ENCODE results near the gene SLC1A7.
"Not testable (repeated sequence)": the region's sequence is repeated elsewhere in the genome, so short reads cannot be mapped to it uniquely, and the experiment has no call there.

SLC1A7 gene

DNA sequence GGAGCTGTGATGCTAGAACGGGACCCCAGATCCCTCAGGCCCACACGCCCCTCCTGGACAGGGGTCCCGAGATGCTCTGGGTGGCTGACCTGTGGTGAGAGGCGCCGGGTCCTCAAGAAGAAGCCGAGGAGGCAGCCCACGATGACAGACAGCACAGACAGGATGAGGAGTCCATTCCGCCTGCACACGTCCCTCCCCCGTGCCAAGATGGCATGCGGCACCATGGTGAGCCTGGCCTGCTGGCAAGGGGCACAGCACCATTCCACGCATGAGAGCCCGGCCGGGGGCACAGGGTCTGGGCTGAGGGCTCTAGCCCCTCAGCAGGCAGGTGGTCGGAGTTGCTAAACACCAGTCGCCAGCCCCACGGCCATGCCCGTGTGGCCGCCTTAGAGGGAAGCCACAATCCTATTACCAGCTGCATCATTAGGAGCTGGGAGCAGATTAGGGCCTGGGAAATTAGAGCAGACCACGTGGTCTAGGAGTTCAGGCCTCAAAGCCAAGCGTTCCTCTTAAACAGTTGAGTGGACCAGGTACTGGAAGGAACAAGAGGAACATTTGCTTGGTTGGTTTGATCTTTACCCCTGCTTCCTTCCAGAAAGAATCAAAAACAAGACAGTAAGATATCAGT is at the start of gene SLC1A7:
TSS of gene SLC1A7 (minus strand) at position 413 of the 628 bp plus-strand sequence. CDS start at position 224, 189 bp downstream.
- no peak for DNase-seq (ENCODE audit: low read depth)
- H3K4me3 ChIP-seq (ENCODE audit: low read depth, low read length) = no peak within 1 kb of the TSS

DNA sequence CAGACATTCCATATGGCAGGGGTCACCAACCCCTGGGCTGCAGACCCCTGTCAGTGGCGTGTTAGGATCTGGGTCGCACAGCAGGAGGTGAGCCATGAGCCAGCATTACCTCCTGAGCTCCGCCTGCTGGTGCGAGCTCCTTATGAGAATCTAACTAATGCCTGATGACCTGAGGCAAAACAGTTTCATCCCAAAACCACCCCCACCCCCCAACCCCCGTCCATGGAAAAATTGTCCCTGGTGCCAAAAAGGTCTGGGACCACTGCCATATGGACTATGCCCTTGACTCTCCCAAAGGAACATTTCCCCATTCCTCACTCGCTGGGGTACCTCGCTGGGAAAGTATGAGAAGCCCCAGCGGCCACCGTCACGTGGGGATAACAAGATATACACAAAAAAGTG is 47.8 kb upstream of the SLC1A7 start:
- H3K4me3 ChIP-seq (ENCODE audit: low read depth, low read length) = no peak overlapping the region
- no peak for DNase-seq (ENCODE audit: low read depth)

DNA sequence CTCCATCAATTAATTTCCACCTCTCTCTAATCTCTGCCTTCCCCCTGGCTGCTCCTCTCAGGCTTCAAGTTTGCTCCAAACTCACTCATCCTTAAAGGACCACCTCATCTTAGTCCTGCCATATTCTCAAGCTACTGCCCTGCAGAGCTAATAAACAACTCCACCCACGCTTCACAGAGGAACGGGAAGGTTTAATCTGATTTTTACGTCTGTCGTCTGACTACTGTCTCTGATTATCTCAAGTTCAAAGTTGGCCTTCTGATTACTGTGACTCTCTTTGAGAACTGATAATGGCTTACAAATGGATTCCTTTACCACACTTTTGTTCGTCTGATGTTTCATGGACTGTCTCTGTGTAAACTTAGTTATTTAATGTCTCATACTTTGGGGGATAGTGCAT is 46.6 kb upstream of the SLC1A7 start:
- H3K4me3 ChIP-seq (ENCODE audit: low read depth, low read length) = no peak overlapping the region

DNA sequence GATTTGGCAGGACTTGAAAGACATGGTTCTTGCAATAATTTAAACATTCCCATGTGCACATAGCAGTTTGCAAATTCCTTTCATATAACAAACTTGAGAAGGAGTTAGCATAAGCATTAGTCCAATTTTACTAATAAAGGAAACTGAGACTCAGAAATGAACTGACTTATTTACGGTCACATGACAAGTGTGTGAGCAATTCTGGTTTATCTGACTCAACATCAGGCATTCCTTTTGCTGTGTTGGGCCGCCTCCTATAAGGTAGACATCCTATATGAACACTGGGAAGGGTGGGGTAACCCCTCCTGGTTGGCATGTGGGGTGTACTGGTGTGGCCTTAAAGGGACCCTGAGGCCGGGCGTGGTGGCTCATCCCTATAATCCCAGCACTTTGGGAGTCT is 45.7 kb upstream of the SLC1A7 start:
- no peak for DNase-seq (ENCODE audit: low read depth)
- no peak overlapping the region for H3K4me3 ChIP-seq (ENCODE audit: low read depth, low read length)

More for the DNA sequence above, 46.6 kb upstream of the SLC1A7 start:
- no peak for DNase-seq (ENCODE audit: low read depth)

DNA sequence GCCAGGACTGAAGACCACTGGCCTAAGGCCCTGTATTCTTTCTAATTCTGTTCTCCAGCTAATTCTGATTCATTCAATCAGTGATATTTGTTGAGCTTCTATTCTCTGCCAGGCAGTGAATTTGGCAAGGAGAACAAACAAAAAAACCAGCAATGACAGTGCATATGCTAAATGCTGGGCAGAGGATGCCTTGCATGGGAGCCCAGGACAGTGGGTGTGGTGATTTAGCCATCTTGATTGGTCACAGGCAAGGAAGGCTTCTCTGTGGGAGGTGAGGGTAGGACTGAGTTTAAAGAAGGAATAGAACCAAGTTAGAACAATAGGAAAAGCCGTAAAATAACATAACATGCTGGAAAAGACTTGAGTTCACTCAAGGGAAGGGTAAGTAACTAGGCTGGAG is 45.0 kb upstream of the SLC1A7 start:
- H3K4me3 ChIP-seq (ENCODE audit: low read depth, low read length) = no peak overlapping the region
- no peak for DNase-seq (ENCODE audit: low read depth)

DNA sequence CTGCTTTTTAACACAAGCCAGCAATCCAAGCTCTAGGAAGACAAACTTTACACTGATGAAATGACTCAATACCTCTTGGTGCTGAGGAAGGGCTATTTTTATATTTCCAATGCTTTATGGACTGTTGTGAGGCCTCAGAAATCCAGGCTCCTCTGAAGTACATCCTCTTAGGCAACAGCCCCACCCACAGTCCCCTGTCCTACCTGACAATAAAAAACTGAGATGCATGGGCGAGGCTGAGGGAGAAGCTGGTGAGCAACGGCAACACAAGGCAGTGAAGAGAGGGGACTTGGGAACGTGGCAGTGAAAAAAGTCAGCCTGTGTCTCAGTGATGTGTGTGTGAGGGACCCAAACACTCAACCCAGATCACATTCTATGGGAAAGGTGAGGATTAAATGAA is 44.1 kb upstream of the SLC1A7 start:
- DNase-seq (ENCODE audit: low read depth) = no peak
- H3K4me3 ChIP-seq (ENCODE audit: low read depth, low read length) = no peak overlapping the region

DNA sequence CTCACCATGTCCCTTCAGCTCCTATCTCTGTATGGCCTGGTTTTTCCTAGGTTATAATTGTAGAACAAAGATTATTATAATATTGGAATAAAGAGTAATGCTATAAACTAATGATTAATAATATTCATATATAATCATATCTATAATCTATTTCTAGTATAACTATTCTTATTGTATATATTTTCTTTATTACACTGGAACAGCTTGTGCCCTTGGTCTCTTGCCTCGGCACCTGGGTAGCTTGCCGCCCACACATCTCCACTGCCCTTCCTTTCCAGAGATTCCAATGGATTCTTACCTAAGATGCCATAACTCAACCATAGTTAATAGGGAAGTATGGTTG is 43.5 kb upstream of the SLC1A7 start:
- H3K4me3 ChIP-seq (ENCODE audit: low read depth, low read length); DNase-seq (ENCODE audit: low read depth): not testable (repeated sequence)

DNA sequence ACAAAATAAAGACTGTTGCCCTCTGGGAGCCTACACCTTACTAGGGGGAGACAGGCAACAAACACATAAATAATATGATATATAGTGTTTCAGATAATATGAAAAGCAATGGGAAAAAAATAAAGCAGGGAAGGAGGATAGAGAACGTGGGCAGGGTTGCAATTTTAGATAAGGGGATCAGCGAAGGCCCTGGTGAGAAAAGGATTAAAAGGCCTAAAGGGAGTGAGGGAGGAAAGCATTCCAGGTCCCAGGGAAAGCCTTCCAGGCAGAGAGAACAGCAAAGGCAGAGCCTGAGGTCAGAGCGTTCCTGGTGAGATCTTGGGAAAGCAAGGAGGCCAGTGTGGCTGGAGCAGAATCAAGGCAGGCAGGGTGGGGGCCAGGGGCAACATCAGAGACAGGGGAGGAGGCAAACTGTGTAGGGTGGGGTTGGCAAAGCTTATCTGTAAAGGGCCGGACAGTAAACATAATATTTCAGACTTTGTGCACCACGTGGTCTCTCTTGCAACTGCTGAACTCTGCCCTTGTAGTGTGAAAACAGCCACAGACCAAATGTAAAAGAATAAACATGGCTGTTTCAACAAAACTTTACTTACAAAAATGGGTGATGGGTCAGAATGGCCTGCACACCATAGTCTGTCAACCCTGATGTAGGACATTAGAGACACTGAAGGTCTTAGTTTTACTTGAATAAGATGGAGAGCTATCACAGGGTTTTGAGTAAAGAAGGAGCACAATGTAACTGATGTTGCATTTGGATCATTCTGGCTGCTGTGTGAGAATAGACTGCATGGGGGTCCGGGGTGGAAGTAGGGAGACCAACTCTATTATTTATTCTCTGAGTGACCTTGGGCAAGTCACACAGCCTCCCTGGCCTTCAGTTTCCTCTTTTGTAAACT is 40.9 kb upstream of the SLC1A7 start:
- H3K4me3 ChIP-seq (ENCODE audit: low read depth, low read length) = no peak overlapping the region
- no peak for DNase-seq (ENCODE audit: low read depth)

DNA sequence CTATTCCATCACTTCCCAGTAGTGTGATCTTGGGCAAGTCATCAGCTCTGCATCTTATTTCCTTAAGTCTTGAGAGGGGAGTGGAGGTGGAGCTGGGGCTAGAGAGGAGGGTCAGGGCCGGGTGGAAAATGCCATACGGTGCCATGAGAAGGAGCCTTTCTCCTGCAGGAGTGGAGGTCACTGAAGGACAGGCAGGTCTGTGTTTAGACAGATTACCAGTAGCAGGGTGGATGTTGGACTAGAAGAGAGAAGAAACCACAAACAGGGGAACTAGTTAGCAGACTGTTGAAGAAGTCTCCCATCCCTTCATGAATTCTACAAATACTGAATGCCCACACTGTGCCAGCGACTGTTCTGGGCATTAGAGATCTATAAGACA is 40.3 kb upstream of the SLC1A7 start:
- no peak for DNase-seq (ENCODE audit: low read depth)
- no peak overlapping the region for H3K4me3 ChIP-seq (ENCODE audit: low read depth, low read length)

DNA sequence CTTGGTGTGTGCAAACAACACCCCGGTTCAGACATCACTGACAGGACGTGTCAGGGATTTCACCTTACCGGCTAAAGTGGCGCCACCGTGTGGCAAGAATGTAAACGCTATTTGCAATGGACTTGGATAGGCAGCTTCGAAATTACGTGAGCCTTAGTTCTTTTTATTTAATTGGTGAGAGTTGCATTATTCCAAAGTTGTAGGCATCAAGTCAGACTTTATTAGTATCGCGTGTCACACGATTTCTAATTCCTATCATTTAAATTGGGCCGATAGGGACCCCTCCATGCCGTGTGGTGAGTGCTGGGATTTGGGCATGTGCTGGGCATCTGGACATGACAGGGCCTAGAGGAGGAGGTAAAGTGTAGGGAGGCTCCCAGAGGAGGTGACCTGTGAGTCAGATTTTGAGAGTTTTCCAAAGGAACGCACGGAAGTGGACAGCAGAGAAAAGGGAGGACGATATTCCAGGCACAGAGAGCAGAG is 39.7 kb upstream of the SLC1A7 start:
- no peak for DNase-seq (ENCODE audit: low read depth)
- no peak overlapping the region for H3K4me3 ChIP-seq (ENCODE audit: low read depth, low read length)

DNA sequence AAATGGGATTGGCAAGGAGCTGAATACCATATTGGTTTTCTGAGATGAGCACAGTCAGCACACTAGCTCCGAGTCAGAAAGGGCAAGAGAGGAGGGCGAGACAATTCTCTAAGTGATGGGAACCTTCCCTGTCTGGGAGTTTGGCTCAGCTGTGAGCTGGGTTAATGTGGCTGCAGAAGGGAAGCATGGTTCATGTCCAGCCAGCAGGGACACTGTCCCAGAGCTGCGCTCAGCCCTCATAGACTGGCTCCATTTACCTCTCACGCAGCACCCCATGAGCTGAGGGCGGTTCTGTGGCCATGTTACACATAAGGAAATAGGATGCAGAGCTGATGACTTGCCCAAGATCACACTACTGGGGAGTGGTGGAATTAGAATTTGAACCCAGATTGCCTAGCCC is 38.5 kb upstream of the SLC1A7 start:
- no peak for DNase-seq (ENCODE audit: low read depth)
- H3K4me3 ChIP-seq (ENCODE audit: low read depth, low read length) = no peak overlapping the region

DNA sequence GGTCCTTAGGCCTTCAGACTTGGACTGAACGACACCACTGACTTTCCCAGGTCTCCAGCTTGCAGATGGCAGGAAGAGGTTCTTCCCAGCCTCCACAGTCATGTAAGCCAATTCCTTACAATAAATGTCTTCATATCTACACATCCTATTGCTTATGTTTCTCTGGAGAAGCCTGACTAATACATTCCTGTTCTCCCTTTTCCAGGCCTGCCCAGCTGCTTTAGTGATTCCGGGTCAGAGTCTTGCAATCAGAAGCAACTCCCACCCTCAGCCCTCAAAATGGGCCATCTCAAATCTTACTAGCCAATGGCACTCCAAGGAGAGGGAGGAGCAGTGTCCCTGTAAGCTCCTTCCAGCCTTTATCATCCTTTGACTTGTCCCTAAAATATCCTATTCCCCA is 37.8 kb upstream of the SLC1A7 start:
- DNase-seq (ENCODE audit: low read depth) = no peak
- no peak overlapping the region for H3K4me3 ChIP-seq (ENCODE audit: low read depth, low read length)

DNA sequence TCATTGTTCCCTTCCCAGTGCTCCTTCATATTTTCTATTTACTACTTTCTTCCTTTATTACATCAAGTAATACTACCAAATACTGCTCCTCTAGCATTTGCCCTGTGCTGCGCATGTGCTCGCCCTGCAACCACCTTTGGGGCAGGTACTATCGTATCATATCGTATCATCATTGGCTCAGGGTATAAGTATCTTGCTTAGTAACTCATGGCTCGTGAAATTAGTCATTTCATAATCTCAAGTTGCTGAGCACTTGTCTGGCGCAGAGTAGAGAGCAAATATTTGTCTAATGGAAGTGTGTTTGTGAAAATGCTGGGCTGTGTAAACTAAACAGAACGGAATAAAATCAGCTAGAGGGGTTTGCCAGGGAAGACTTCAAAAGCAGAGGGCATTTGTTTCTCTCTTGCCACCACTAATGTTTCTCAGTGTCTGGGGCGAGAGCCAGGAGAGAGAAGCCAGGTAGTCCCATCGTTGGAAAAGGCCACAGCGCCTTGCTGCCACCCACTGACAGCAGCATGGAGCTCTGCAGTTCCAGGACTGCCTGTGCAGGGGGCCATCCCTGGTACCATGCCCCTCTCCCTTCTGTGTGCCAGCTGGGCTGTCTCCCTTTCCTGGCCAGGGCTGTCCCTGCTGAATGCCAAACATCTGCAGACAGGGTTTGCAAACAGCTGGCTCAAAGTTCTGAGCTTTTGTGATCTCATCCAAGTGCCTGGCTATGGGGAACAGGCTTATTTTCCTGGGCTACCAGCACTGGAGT is 34.2 kb upstream of the SLC1A7 start:
- no peak for DNase-seq (ENCODE audit: low read depth)

DNA sequence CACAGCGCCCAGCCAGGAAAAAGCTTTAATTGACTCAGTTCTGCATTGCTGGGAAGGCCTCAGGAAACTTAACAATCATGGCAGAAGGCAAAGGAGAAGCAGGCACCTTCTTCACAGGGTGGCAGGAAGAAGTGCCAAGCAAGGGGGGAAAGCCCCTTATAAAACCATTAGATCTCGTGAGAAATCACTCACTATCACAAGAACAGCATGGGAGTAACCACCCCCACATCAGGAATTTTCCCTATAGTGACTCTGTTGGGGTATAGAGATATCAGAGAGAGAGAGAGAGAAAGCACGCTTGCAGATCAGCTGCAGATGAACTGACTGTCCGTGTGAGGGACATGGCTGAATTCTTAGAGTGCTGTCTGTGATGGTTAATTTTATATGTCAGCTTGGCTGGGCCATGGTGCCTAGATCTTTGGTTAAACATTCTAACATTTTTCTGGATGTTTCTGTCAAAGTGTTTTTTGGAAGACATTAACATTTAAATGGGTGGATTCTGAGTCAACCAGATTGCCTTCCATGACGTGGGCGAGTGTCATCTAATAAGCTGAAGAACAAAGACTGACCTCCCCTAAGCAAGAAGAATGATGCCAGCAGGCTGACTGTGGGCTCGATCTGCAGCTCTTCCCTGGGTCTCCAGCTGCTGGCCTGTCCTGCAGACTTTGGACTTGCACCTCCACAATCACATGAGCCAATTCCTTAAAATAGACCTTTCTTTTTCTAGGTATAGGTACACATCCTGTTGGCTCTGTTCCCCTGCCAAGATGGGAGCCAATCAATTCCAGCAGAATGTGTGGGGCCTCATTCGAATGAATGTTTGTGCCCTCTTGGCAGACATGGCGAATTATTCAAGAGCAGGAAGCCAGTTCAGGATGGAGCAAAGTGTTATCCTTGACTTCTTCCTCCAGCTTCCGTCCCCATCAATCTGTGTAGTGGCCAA is 32.8 kb upstream of the SLC1A7 start:
- H3K4me3 ChIP-seq (ENCODE audit: low read depth, low read length) = no peak overlapping the region
- no peak for DNase-seq (ENCODE audit: low read depth)

More for the DNA sequence above, 34.2 kb upstream of the SLC1A7 start:
- no peak overlapping the region for H3K4me3 ChIP-seq (ENCODE audit: low read depth, low read length)

DNA sequence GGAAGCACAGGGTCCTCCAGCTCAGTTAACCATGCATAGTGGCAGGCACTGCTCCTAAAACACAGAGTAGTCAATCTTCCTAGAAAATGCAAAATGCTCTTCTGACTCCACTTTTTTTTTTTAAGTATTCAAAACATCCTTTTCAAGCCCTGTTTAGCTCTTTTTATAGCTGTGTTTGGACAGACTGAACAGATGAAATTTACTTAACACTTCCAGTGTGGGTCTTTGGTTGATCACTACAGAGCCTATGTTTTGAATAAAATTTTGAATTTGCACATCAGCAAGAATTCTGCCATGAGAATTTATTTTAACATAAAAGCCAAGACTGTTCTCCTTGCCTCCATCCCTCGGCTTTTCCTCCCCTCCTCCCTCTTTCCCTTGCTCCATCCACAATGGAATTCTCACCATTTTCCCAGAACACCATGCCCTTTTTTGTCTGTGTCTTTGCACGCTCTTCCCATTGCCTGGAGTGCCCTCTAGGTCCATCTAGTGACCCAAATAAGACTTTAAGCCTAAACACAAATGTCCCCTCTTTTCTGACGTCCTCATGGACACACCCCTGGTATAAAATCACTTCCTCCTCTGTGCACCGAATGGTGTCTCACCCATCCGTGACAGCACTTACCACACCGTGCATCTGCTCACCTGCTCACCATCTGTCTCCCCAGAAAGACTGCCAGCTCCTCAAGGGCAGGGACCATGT is 30.1 kb upstream of the SLC1A7 start:
- DNase-seq (ENCODE audit: low read depth) = no peak
- H3K4me3 ChIP-seq (ENCODE audit: low read depth, low read length) = no peak overlapping the region

DNA sequence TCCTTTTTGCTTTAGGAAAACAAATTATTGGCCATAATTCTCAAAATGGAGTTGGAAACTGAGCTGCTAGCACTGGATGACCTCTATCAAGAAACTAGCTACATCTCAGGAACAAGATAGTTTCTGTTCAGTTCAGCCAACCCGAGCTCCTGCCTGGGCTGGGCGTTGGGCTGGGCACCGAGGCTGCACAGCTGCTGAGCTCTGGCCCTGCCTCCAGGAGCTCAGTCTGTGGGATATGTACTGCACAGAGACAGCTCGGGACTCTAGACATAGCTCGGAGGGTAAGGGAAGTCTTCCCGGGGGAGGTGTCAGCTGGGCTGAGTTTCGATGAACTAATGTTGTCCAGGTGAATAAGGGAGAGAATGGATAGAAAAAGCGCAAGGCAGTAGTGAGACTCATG is 24.5 kb upstream of the SLC1A7 start:
- H3K4me3 ChIP-seq (ENCODE audit: low read depth, low read length) = no peak overlapping the region
- DNase-seq (ENCODE audit: low read depth) = no peak

DNA sequence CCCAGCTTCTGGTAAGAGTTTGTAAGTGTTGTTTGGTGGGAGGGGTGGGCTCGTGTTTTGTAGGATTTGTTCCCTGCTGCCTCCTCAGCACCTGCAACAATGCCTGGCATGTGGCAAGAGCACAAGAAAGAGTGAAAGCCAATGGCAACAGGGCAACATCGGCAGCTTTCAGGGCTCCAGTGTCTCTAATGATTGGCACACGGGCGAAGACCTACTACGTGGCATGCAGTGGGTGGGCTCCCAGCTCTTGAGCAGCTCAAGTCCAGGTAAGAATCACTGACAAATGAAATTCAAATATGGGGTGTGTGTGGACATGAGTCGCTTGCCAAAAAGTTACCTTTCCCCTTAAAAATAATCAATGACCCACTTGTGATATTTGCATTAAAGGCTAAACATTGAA is 23.9 kb upstream of the SLC1A7 start:
- H3K4me3 ChIP-seq (ENCODE audit: low read depth, low read length) = no peak overlapping the region
- DNase-seq (ENCODE audit: low read depth) = no peak

DNA sequence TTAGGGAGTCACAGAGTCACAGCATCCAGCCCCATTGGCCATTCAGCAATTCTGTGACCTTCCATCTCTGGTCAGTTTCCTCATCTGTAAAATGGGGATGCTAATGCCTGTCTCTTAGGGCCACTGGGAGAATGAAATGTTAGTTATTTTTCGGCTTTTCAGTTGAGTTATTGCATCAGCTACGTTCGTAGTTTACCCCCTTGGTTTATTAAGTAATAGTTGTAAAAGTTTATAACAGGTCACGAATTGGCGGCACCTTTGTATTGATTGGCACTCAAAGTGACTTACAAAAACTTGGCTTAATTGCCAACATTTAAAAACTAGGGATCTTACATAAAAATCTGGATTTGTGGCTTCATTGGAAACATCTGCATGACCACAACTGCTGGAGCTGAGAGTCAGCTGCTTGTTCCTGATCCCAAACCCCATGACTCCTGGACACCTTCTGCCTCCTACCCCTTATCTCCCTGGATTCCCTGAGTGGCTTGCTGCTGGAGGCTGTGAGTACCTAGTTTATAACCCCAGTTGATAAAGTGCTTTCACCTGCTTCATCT is 23.0 kb upstream of the SLC1A7 start:
- H3K4me3 ChIP-seq (ENCODE audit: low read depth, low read length) = no peak overlapping the region
- DNase-seq (ENCODE audit: low read depth) = no peak

Measured in skeletal muscle cell (primary cell).